Stomach (tissue), 9 donors: ENCODE measurements around the gene OARD1. TPM values are rescaled to one million over a fixed set of nuclear protein-coding genes. Genes with fewer than 3 reads are reported as not detected.

ENCODE experiments used
- DNase-seq, 2 donors: peaks; one replicate each; pipeline versions ENCODE4 v3.0.0 to v3.0.0-alpha.2; 2013 to 2019
- H3K27ac ChIP-seq, 5 donors: fragments of 200-600 bp in 4 of 5; sonication (generic) in 4 of 5; one replicate each; pipeline ENCODE4 v1.5.1; 2013 to 2019; ENCODE audit warnings: mild to moderate bottlenecking in 1 of 5, moderate library complexity in 1 of 5
- H3K27me3 ChIP-seq, 3 donors: fragments of 200-600 bp; sonication (generic); one replicate each; pipeline ENCODE4 v1.5.1; 2017 to 2019; ENCODE audit warnings: mixed run types in 1 of 3
- H3K36me3 ChIP-seq, 4 donors: fragments of 200-600 bp; sonication (generic); 1 replicate in 3 of 4; 2 replicates in 1 of 4; pipeline ENCODE4 v1.5.1; 2016 to 2019
- H3K4me1 ChIP-seq, 4 donors: fragments of 200-600 bp; sonication (generic); one replicate each; pipeline ENCODE4 v1.5.1; 2016 to 2019
- H3K4me3 ChIP-seq, 4 donors: fragments of 200-600 bp; sonication (generic) in 3 of 4; one replicate each; pipeline ENCODE4 v1.5.1; 2016 to 2019; ENCODE audit warnings: mild to moderate bottlenecking in 1 of 4
- H3K9me3 ChIP-seq, 4 donors: fragments of 200-600 bp; sonication (generic); one replicate each; pipeline ENCODE4 v1.5.1; 2016 to 2019
- CTCF ChIP-seq, 7 experiments: fragments of 450-650 bp in 4 of 7; fragments of 200-600 bp in 3 of 7; sonication (generic) in 3 of 7; IDR thresholded peaks; one replicate each; pipeline ENCODE4 v1.5.1; 2016 to 2019; ENCODE audit warnings: antibody characterized with exemption in 7 of 7, control low read depth in 2 of 7, mild to moderate bottlenecking in 1 of 7
- EP300 ChIP-seq: sonication (generic); formaldehyde crosslinking; IDR thresholded peaks from one replicate; pipeline ENCODE4 v1.6.1; 2017; ENCODE audit warnings: antibody characterized with exemption
- POLR2A ChIP-seq, 4 donors: fragments of 450-650 bp; IDR thresholded peaks; one replicate each; pipeline ENCODE4 v1.6.1; 2016; ENCODE audit warnings: antibody characterized with exemption in 4 of 4, control low read depth in 2 of 4, mild to moderate bottlenecking in 1 of 4, moderate library complexity in 1 of 4
- POLR2AphosphoS5 ChIP-seq, 3 donors: sonication (generic); formaldehyde crosslinking; IDR thresholded peaks; one replicate each; pipeline ENCODE4 v1.6.1; 2016; ENCODE audit warnings: antibody characterized with exemption in 3 of 3
- WGBS, 5 donors: extraction: QIAGEN DNeasy Blood & Tissue Kit in 3 of 5; methylation state at CpG; one replicate each; pipeline versions ENCODE4 v1.1.5 to v1.1.7; 2013 to 2018; 5-methylcytosine and 5-hydroxymethylcytosine counted together
- intact Hi-C: fragments of 100-400 bp; cut with DNase I; formaldehyde crosslinking; loops from one replicate; pipeline ENCODE4 v1.15.1; 2023; ENCODE audit warnings: low total_unique reads
- polyA plus RNA-seq, 3 donors: library from polyadenylated mRNA; stranded (reverse); fragments of 200-250 nt; gene quantifications; one replicate each; pipeline ENCODE4 v1.2.3, GENCODE V29; 2013
- total RNA-seq, 5 donors: library from RNA; depleted of rRNA; stranded (reverse); fragments of >200 nt; gene quantifications; one replicate each; pipeline versions ENCODE4 v1.1.0 to v1.2.3, GENCODE V29; 2014 to 2016
- donor health status: healthy with polysubstance abuse.
- donor health status: Bipolar disorder and iron deficiency.
- donor health status: healthy.

Gene OARD1
- total and polyA plus RNA-seq, 8 donors, result 1.2 to 69.0 (median 33.6) TPM

DNA sequence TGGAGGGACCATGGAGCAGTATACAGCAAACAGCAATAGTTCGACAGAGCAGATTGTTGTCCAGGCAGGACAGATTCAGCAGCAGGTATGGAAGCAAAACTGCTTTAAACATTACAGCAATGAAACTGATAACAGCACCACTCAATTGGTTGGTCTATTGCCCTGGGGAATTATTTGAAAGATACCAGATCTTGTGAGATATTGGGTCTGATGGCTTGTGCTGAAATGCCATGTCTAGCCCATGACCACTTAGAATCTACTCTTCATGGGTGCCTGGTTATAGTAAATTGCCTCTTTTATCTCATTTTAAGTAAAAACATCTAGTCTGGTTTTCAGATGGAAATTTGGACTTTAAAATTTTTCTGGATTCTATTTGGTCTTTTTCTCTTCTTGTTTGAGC, 6.9 kb upstream of the OARD1 start:
- Histone ChIP-seq H3K36me3 (peaks cover 18 to 51% (median 43%) of the 10 kb centered on the region in 4 donors), H3K9me3 (no peaks in the 10 kb centered on the region), H3K4me1 (peaks cover 16 to 61% (median 46%) of the 10 kb centered on the region in 4 donors), H3K27me3 (no peaks in the 10 kb centered on the region), H3K27ac (no peak overlapping the region), H3K4me3 (no peak overlapping the region)
- WGBS, 5 donors, result 80 to 94% (median 87%) methylated on average over 1 of the region's 1 CpG
- intact Hi-C loops, result no loop called here
- no peak for DNase-seq
- TF ChIP-seq POLR2A (IDR thresholded peaks at IDR 0.05), result no peak
- TF ChIP-seq EP300, result no peak
- TF ChIP-seq POLR2AphosphoS5 (IDR thresholded peaks at IDR 0.05), result no peak
- no peak for TF ChIP-seq CTCF (IDR thresholded peaks at IDR 0.05)

GRCh38 chr6:41078101-41078500, 5.9 kb upstream of the OARD1 start:
- 82 to 89% (median 83%) methylated on average over 3 of the region's 3 CpGs for WGBS, 5 donors
- Histone ChIP-seq H3K4me1 (peaks cover 17 to 55% (median 41%) of the 10 kb centered on the region in 4 donors), H3K4me3 (no peak overlapping the region), H3K36me3 (peaks cover 13 to 44% (median 34%) of the 10 kb centered on the region in 4 donors), H3K9me3 (no peaks in the 10 kb centered on the region), H3K27ac (no peak overlapping the region), H3K27me3 (no peaks in the 10 kb centered on the region)
- no peak for TF ChIP-seq CTCF (IDR thresholded peaks at IDR 0.05)
- no peak for TF ChIP-seq EP300
- no peak for TF ChIP-seq POLR2A (IDR thresholded peaks at IDR 0.05)
- TF ChIP-seq POLR2AphosphoS5 (IDR thresholded peaks at IDR 0.05), result no peak
- DNase-seq, result no peak
- intact Hi-C loops, result no loop called here

DNA sequence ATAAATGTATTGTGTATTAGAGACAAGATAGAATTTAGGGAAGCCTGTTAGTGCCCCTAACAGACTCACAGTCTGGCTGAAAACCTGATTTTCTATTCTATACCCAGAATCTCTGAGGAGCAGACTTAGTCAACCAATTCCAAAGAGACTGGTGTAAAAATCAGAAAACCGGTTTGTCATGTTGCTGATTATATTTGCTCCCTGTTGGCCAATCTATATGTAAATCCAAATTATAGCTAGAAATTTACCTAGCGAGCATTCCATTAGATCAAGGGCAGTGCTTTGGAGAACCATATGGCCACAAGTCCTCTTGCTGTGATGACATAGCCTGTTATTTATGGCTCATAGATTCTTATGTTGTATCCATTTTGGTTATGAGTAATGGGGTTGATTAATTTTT, 5.4 kb upstream of the OARD1 start:
- Histone ChIP-seq H3K4me1 (peaks cover 17 to 49% (median 38%) of the 10 kb centered on the region in 4 donors), H3K9me3 (no peaks in the 10 kb centered on the region), H3K4me3 (no peak overlapping the region), H3K27me3 (no peaks in the 10 kb centered on the region), H3K27ac (no peak overlapping the region), H3K36me3 (peaks cover 13 to 39% (median 33%) of the 10 kb centered on the region in 4 donors)
- WGBS, 5 donors, result 35 to 75% (median 46%) methylated on average over 2 of the region's 2 CpGs
- TF ChIP-seq CTCF (IDR thresholded peaks at IDR 0.05) (no peak), POLR2AphosphoS5 (IDR thresholded peaks at IDR 0.05) (no peak), POLR2A (IDR thresholded peaks at IDR 0.05) (no peak), EP300 (no peak)
- intact Hi-C loops, result no loop called here
- DNase-seq, result peak in 1 of 2 donors; percentile 64

DNA sequence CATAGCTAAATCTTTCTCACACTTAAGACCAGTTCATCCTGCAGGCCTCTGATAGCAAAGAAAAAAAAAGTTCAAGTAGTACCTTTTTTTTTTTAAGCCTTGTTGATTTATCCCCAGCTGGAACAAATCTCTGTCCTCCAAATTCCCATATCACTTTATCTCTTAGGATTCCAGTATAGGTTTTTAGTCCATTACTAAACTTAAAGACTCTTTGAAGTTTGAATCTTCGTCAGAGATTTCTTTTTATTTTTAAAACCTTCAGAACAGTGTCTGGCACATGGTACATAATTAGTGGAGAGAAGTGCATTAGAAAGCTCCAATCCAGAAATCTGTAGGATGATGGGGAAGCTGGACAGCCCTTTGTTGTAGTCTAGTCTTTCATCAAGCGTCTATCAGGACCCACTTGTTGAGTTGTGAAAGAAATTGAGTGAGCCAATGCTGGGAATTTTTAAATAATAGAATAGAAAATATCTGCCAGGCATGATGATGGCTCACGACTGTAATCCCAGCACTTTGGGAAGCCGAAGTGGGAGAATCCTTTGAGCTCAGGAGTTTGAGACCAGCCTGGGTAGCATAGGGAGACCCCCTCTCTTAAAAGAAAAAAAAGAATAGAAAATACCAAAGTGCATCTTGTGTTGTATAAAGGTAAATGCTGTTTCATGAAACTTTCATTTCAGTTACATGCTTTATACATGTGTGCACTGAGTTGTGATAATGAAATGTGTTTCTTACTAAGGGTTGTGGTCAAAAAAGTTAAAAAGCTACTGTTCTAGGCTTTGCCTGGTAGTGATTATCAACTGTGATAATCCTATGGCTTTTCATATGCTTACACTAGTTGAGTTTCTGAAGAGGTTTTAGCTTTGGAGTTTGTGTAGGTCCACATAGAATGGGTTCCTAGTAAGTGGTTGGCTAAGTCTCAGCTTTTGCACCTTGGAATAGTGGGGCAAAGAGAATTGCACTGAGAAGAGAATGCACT, 3.8 kb upstream of the OARD1 start:
- TF ChIP-seq POLR2AphosphoS5 (IDR thresholded peaks at IDR 0.05), result no peak
- no peak for TF ChIP-seq EP300
- TF ChIP-seq CTCF (IDR thresholded peaks at IDR 0.05), result no peak
- no peak for TF ChIP-seq POLR2A (IDR thresholded peaks at IDR 0.05)
- no peaks in the 10 kb centered on the region for H3K27me3 ChIP-seq
- no peak for DNase-seq
- peaks cover 20 to 51% (median 36%) of the 10 kb centered on the region in 4 donors for H3K4me1 ChIP-seq
- WGBS, 5 donors, result 75 to 79% (median 78%) methylated on average over 4 of the region's 4 CpGs
- H3K27ac ChIP-seq, result peak overlapping the region in 4 of 5 donors; percentile 94 to 100 (median 100)
- H3K4me3 ChIP-seq, result no peak overlapping the region
- no peaks in the 10 kb centered on the region for H3K9me3 ChIP-seq
- intact Hi-C loops, result no loop called here
- peaks cover 13 to 23% (median 22%) of the 10 kb centered on the region in 4 donors for H3K36me3 ChIP-seq
